CD4-positive, alpha-beta T cell treated with Interleukin-6 at 100 ng/mL for 8 hours (primary cell): ENCODE results near the gene CWF19L1.

Source experiments
- DNase-seq: peaks from one replicate; pipeline ENCODE4 v3.0.0-alpha.2; 2020; ENCODE audit warnings: mixed read lengths, low spot score

The CWF19L1 gene

DNA sequence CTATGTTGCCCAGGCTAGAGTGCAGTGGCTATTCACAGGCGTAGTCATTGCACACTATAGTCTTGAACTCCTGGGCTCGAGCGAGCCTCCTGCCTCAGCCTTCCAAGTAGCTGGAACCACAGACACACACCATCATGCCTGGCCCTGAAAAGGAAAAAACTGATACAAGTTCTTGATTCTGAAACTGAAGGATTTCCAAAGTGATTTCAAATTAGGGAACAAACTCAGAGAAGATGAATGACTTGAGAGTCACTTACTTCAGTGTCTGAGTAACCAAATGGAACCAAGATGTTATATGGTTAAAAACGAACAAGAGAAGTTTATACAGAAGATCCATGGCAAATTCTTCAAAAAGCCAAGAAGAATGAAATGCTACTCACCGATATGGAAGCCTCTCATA is 14.4 kb downstream of the CWF19L1 start:
- no peak for DNase-seq

DNA sequence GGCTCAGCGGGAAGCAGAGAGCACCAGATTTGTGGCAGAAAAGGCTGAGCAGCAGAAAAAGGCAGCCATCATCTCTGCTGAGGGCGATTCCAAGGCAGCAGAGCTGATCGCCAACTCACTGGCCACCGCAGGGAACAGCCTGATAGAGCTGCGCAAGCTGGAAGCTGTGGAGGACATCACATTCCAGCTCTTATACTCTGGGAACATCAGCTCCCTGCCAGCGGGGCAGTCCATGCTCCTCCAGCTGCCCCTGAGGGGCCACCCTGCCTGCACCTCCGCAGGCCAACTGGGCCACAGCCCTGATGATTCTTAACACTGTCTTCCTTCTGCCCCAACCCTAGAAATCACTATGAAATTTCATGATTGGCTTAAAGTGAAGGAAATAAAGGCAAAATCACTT is 18.6 kb downstream of the CWF19L1 start:
- DNase-seq: no peak

DNA sequence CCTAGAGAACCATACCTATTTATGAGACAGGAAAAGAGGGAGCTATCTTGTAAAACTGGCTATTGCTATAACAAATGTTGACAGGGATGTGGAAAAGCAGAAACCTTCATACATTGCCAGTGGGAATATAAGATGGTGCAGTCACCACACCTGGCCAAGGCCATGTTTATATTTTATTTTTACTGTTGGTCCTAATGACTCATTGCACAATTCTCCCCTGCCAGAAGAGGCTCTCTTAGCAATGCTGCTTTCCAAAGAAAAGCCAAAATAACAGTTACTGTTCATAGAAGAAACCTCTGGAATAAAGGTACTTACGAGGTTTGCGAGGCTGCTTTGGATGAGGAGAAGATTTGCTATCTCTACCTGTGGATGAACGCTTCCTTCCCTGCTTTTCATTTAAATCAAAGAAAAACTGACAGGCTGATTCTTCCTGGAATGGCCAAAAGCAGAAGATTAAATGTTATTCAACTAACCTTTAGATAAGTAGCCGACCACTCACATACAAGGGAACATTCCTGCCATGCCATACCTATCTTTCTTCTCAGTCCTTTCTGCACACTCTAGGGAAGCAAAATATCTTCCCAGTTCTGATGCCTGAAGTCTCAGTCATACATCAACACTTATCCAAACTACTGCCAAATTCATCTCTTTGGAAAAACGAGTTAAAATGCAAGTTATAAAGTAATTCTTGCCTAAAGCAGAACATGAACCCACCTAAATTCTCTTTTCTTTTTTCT is 21.8 kb downstream of the CWF19L1 start:
- DNase-seq: no peak

DNA sequence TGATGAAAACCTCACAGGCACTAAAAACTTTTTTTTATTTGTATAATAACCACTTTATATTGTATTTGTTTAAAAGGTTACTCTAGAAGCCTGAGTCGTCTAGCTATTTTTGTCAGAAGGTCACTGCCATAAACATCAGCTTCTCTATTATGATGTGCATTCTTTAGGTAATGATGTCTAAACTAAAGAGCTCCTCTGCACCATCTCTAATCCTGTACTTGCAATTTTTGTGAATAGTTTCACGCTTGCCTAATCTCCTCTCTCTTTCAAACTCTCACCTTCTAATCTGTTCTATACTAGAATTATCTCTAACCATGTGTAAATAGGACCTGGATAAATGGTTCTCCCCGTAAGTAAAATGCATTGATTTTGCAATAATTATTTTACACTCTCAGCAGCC is 27.6 kb downstream of the CWF19L1 start:
- no peak for DNase-seq

DNA sequence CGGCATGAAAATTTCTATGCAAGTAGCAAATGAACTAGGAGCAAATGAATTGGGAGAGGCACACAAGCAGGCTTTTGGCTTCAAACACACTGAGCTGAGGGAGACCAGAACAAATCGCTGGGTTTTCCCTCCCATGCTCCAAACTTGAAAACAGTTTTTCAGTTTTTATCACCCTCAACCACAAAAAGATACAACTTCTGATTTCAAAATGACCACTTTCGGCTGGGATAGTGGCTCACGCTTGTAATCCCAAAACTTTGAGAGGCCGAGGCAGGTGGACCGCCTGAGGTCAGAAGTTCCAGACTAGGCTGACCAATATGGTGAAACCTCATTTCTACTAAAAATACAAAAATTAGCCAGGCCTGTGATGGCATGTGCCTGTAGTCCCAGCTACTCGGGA is 29.0 kb downstream of the CWF19L1 start:
- no peak for DNase-seq

DNA sequence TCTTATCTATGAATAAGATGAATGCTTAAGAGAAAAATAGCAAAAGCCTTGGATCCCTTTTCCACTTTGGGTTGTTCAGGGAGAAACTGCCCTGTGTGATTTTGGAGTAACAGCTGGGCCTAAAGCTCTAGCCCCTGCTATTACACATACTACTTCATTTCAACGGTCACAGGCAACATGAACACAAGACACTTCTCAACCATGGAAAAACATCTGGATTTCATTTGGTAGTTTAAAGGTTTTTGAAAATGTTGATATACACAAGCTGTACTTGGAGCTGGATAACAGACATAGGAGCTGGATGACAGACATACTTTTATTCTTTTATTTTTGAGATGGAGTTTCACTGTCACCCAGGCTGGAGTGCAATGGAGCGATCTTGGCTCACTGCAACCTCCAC is 35.3 kb downstream of the CWF19L1 start:
- no peak for DNase-seq

DNA sequence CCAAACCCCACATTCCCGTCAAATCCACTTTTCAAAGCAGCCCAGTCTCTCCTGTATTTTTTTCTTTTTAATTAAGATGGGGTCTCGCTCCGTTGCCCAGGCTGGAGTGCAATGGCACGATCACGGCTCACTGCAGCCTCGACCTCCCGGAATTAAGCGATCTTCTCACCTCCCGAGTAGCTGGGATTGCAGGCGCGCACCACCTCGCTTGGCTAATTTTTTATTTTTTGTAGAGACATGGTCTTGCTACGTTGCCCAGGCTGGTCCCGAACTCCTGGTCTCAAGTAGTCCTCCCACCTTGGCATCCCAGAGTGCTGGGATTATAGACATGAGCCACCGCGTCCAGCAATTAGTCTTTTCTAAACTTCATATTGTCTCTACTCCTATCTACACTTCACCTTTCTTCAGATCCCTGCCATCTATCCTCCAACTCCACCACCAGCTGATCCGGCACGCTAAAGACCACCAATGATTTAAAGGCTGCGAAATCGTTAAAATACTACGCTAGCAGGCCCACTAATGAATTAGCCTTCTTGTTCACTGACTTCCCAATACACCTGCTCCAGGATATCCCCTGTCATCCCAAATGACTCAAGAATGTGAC is 37.5 kb downstream of the CWF19L1 start:
- DNase-seq: no peak

DNA sequence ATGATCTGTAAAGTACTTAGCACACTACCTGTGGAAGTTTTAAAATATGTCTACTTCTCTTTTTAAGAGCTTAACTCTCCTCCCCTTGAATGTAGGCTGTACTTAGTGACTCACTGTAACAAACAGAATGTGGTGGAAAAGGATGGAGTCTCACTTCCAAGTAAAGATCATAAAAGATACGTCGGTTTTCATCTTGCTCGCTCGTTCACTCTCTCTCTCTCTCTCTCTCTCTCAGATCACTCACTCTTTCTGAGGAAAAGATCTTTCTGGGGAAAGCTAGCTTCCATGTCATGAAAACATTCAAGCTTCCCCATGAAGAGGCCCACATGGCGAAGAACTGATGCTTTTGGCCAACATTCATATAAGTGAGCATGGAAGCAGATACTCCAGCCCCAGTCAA is 43.6 kb downstream of the CWF19L1 start:
- DNase-seq: no peak

DNA sequence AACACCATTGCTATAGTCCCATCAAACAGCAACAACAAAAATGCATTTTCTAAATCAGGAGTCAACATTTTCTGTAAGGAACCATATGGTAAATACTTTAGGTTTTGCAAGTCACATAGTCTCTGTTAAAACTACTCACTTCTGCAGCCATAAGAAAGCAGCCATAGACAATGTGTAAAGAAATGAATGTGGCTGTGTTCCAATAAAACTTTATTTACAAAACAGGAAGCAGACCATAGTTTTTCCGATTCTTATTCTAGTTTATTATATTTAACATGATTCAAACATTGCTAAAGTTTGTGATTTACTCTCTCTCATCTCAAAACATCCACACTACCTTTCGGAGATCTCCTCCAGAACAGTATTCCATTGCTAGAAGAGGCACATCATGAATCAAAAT is 44.9 kb downstream of the CWF19L1 start:
- DNase-seq: no peak

DNA sequence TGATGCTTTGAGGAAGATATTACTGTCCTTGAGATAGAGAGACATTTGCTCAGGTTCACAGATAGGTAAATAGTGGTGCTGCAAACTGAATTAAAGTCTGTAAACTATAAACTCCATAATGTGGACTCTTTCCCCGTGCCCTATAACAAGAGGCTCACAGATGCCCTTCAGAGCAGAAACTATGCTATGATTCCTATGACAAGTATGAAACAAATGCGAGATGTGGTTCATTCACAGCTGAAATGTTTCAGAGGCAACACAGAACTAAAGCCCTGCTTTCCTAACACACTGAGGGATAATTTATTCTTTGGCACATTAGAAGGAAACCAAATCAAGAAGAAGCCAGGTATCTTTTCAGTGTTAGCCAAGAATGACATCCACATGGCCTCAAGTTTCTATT is 51.4 kb downstream of the CWF19L1 start:
- no peak for DNase-seq

DNA sequence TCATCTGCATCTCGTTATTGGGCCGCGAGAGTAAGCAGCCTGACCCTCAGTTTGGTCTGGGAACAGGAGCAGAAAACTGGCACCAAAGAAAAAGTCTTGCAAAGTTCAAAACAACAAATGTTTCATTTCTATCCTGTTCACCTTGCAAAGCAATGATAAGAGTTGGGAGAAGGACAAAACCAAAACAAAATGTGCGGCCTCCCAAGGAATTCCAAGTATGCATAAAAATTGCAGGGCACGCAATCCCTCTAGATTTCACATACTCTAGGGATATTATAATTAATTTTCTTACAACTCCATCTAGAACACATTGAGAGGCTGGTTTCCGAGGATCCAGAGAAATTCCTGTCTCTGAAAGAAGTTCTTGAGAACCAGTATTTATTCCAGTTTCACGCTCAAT is 58.1 kb downstream of the CWF19L1 start:
- DNase-seq: no peak

DNA sequence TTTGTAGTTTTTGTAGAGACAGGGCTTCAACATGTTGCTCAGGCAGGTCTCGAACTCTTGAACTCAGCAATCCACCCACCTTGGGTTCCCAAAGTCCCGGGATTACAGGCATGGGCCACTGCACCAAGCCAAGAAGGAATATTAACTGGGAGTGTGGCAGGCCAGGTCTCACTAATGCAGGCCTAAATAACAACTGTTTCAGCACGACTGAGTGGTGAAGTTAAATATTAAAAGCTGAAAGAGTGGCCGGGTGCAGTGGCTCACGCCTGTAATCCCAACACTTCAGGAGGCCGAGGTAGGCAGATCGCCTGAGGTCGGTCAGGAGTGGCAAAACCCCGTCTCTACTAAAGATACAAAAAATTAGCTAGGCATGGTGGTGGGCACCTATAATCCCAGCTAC is 59.2 kb downstream of the CWF19L1 start:
- no peak for DNase-seq

DNA sequence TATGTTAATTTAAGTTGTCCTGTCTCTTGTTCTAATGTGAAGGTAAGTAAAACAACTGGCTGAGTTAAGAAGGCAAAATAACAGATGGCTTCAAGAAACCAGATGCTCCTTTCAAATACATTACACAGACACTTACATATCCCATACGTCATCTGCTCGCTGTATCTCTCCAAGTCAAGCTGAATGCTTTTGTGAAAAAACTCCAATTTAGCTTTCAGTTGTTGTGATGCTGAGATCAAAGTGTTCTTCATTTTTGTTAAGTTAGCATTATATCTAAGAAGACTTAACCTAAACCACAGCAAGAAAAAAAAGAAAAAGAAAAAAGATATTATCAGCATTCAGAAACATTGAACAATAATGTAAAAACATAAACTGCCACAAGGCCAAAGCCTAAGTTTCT is 63.1 kb downstream of the CWF19L1 start:
- no peak for DNase-seq

DNA sequence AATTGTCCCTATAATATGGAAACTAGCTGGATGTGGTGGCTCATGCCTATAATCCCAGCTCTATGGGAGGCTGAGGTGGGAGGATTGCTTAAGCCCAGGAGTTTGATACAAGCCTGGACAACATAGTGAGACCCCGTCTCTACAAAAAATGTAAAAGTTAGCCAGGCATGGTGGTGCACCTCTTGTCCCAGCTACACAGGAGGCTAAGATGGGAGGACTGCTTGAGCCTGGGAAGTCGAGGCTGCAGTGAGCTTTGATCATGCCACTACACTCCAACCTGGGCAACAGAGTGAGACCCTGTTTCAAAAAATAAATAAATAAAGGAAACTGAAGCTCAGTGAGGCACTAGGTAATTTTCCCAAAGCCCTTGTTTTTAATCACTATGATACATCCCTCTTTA is 65.9 kb downstream of the CWF19L1 start:
- DNase-seq: no peak

DNA sequence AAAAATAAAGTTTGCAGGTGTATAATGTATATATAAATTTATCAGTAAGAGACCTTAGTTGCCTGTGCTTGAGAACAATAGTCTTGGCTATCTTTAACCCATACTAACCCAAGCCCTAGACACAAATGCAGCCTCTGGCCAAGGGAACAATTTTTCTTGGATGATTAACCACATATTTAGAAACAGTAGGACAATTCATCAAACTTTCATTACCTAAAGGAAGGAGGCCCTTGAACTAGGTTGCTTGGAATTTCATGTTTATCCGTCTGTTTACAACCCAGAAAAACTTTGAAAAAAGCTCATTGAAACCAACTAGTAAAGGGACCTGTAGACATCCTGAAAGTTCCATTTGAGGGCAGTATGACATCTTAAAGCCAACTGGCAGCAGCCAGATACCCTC is 72.7 kb downstream of the CWF19L1 start:
- no peak for DNase-seq

DNA sequence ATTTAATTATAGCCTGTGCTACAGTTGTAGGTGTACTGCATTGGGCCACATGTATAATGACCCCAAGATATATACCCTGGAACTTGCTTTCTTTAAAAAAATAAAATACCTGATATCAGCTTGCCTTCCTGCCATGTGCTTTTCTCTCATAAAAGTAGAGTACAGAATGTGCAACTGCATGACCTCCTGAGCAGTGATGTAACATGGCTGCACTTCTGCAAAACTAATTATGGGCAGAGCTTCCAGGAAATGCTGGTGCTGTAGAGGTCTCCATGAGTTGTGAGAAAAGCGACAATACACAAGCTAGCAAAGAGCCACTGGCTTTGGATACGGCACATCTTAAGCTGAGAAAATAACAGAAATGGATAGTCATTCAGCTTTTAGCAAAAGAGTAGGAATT is 75.1 kb downstream of the CWF19L1 start:
- DNase-seq: no peak

DNA sequence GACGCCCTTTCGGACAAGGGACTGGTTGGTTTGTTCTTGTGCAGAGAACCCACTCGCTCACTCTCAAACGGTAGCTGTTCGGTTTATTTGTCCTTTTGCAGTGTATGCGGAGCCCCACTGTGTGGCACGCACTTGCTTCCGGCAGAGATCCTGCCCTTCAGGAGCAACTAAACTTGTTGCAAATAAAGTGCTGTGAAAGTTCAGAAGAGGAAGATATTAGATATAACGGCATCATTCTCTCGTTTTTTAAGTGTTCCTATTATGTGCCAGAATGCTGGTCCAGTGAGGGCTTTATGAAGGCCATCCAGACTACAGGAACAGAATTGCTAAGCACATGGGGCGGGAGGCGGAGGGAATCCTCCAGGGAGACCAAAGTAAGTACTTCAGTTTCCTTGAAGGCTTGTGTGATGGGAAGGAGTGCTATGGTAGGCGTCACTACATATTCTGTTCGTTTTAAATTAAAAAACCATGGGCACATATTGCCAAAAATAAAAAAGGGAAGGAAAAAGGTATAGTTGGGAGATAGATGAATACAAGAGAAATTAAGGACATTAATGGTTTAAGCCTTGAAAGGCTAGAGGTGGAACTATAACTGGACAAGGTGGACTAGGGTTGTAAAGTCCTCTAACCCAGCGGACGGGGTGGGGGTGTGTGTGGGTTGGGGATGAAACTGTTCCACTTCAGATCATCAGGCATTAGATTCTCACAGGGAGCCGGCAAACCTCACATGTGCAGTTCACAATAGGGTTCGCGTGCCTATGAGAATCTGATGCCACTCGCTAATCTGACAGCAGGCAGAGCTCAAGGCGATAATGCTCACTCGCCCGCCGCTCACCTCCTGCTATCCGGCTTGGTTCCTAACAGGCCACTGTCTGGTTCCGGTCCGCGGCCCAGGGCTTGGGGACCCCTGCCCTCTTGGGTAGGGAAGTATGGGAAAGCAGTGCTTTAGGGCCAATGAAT is 80.9 kb downstream of the CWF19L1 start:
- DNase-seq: no peak

DNA sequence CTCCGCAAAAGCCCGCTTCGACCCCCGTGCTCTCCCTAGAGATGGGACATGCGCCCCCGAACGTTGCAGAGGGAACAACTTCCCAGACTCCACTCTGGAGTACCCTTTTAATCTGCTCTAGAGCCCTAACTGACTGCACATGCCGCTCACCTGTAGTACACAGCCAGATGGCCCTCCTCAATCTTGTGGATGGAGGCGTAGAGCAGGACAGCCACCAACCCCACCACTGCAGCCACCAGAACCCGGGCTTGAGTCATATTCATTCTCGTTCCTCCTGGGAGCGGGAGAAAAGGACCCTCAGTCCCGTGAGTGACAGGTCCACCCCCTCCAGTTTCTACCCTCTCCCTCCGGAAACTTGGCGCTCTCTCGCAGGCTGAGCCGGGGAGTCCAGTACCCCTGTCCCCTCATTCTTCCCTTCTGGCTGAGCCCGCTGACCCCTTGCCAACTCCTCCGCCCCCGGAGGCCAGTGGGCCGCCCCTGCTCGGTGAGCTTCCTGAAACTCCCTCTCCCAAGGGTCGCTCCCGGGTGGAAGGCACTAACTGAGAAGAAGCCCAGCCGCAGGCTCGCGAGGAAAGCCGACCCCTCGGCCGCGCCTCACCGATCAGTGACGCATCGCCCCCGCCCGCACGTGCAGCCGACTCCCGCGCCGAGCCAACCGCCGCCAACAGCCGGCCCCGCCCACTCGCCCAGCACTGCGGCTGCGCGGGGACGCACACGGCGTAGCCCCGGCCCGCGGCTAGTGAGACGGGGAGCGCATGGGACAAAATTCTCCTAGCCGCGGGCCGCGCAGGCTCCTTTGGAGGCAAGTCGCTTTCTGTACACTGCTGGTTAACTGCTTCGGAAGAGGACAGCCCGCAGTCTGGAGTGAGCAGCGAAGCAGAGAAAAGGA is 81.8 kb downstream of the CWF19L1 start, which contains the start of gene ERLIN1:
Gene ERLIN1, minus strand, starts transcription at position 666 of the 889 bp plus-strand sequence. Its CDS starts 403 bp downstream, at position 263.
- DNase-seq: peak; percentile 88

DNA sequence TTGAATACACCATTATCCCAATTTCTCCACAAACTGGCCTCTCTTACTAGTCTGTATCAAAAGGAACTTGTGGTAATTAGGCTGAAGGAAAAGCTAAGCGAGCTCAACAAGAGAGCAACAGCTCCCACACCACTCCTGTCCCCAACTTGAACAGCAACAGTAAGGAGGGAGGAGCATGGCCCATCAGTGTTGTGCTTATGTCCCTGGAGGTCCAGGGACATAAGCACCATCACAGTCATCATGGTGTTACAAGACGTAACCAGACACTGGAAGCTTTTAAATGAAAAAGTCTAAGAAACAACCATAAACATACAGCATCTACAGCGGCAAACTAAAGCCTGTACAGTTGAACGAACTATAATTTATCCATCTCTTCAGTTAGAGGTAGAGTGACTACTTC is 82.6 kb downstream of the CWF19L1 start:
- DNase-seq: no peak

DNA sequence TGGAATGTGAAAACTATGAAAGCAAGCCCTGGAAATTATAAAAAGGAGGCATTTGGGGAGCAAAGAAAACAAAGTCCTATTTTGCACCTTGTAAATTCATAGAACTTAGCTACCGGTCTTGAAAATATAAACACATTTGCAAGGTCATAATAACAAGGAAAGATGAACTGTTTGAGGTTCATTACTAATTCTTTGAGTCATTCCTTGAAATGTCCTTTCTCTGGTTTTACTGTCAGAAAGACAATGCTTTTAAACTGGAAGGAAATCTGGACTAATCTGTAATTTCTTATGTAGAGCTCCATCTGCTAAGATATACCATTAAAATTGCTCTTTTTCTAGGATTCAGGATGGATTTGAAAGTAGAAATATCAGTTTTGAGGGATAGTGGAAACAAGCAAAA is 83.0 kb downstream of the CWF19L1 start:
- no peak for DNase-seq

DNA sequence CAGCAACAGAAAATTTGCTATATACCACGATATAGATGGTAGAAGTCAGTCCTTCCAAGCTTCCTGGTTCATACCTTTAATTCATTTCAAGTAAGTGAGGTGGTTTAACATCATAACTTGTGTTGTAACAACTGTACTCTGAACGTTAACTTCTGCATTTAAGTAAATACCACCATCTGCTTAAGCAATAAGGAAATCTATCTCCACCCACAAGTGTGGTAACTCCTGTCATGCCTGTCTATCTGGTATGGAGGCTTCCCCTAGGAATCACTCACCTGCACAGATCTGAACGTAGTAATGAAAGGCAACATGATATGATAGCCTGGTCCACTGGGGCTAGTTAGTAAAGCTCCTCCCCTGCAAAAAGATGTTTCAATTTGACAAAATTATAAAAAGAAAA is 84.0 kb downstream of the CWF19L1 start:
- no peak for DNase-seq

DNA sequence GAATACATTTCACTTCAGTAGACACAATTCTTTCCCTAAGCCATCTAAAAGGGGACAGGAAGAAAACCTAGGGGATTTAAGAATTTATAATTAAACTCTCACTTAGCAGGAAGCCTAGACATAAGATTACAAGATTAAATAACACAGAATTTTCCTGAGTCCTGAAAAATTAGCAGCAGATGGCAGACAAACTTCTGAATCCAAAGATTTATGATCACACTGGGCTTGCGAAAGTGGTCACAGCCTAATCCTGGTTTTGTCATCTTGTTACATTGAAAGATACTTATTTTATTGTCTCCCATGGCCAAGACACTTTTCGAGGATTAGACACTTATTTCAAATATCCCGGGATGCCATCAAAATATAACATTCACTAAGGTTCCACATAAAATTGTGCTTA is 84.5 kb downstream of the CWF19L1 start:
- DNase-seq: no peak
